Activated CD4-positive, alpha-beta T cell treated with anti-CD3 and anti-CD28 coated beads for 36 hours (primary cell): ENCODE data around the gene TCHH. TPM values are rescaled to one million over a fixed set of nuclear protein-coding genes. Genes with fewer than 3 reads are reported as not detected.
"Not testable (repeated sequence)": the region's sequence is repeated elsewhere in the genome, so short reads cannot be mapped to it uniquely, and the experiment has no call there.

Source experiments
- ATAC-seq: fragments of 200-7000 bp; cut with Tn5 transposase; one replicate; pipeline ENCODE4 v1.10.0; 2021; ENCODE audit warnings: mild to moderate bottlenecking, moderate library complexity
- CTCF ChIA-PET: fragments of 350-600 bp; sonication (Branson Sonifier 250); formaldehyde crosslinking; loops from one replicate; lab custom pipeline; 2021; ENCODE audit warnings: antibody characterized with exemption; lab: Charles Lee
- POLR2A ChIA-PET: fragments of 350-600 bp; sonication (Branson Sonifier 250); formaldehyde crosslinking; loops from one replicate; lab custom pipeline; 2021; ENCODE audit warnings: antibody characterized with exemption, inconsistent platforms; lab: Charles Lee
- DNase-seq: peaks from one replicate; pipeline ENCODE4 v3.0.0-alpha.2; 2020
- H3K27ac Mint-ChIP-seq: one replicate; pipeline ENCODE4 v1.8.0; 2021; ENCODE audit warnings: mixed read lengths
- H3K27me3 Mint-ChIP-seq: one replicate; pipeline ENCODE4 v1.8.0; 2021; ENCODE audit warnings: mixed read lengths
- H3K36me3 Mint-ChIP-seq: one replicate; pipeline ENCODE4 v1.8.0; 2021; ENCODE audit warnings: low read depth, mixed read lengths
- H3K4me1 Mint-ChIP-seq: one replicate; pipeline ENCODE4 v1.8.0; 2021; ENCODE audit warnings: mixed read lengths
- H3K4me3 Mint-ChIP-seq: one replicate; pipeline ENCODE4 v1.8.0; 2021; ENCODE audit warnings: mild to moderate bottlenecking, moderate library complexity, mixed read lengths
- H3K9me3 Mint-ChIP-seq: one replicate; pipeline ENCODE4 v1.8.0; 2021; ENCODE audit warnings: low read depth, mixed read lengths
- intact Hi-C, 2 experiments: fragments of 100-400 bp; cut with DNase I in 1 of 2; cut with micrococcal nuclease in 1 of 2; formaldehyde crosslinking; loops; one replicate each; pipeline versions ENCODE4 v1.14.2 to v1.15.1; 2022 to 2024; cut with DNase I, micrococcal nuclease
- total RNA-seq, 2 experiments: library from RNA; stranded (reverse); gene quantifications; one replicate each; pipeline ENCODE4 v1.2.3, GENCODE V29; 2021

TCHH gene
- total RNA-seq, 2 experiments from 2014 or later = 0.05 TPM; not detected in 1

DNA sequence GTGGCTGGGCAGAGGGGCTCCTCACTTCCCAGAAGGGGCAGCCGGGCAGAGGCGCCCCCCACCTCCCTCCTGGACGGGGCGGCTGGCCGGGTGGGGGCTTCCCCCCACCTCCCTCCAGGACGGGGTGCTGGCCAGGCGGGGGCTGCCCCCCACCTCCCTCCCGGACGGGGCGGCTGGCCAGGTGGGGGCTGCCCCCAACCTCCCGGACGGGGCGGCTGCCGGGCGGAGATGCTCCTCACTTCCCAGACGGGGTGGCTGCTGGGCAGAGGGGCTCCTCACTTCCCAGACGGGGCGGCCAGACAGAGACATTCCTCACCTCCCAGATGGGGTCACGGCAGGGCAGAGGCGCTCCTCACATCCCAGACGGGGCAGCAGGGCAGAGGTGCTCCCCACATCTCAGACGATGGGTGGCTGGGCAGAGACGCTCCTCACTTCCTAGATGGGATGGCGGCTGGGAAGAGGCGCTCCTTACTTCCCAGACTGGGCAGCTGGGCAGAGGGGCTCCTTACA, 29.5 kb upstream of the TCHH start:
- H3K36me3 Mint-ChIP-seq, DNase-seq, H3K4me3 Mint-ChIP-seq, ATAC-seq, POLR2A ChIA-PET, CTCF ChIA-PET, H3K27ac Mint-ChIP-seq: not testable (repeated sequence)
- Mint-ChIP-seq H3K9me3 (peaks cover 20% of the 10 kb centered on the region), H3K4me1 (peaks cover 11% of the 10 kb centered on the region), H3K27me3 (peaks cover 45% of the 10 kb centered on the region)
- intact Hi-C loops = loop anchor here in 1 of 2 experiments (5.0 kb wide), 1 partner anchor 203 kb away; no protein-coding TSS in a partner anchor

DNA sequence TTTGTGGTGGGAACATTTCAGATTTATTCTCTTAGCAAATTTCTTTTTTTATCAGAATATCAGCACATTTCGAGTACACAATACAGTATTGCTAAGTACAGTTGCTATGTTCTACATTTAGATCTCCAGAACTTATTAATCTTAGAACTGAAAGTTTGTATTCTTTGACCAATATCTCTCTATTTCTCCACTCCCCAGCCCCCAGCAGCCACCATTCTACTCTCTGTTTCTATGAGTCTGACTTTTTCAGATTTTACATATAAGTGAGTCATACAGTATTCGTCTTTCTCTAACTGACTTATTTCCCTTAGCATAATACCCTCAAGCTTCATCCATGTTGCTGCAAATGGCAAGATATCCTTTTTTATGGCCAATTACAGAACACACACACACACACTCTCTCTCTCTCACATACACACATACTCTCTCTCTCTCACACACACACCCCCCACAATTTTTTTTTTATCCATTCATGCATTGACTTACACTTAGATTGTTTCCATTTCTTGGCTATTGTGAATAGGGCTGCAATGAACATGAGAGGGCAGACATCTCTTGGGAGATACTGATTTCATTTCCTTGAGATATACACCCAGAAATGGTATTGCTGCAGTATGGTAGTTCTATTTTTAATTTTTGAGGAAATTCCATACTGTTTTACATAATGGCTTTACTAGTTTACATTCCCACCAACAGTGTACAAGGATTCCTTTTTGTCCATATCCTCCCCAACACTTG, 28.1 kb upstream of the TCHH start:
- no peak overlapping the region for H3K4me3 Mint-ChIP-seq
- POLR2A ChIA-PET = interaction anchor here (0.6 kb wide), 1 partner anchor 9 kb away, joined by 5 read pairs; no protein-coding TSS in a partner anchor
- peak; percentile 98 for ATAC-seq
- peak; percentile 62 for DNase-seq
- peaks cover 13% of the 10 kb centered on the region for H3K9me3 Mint-ChIP-seq
- no peaks in the 10 kb centered on the region for H3K36me3 Mint-ChIP-seq
- H3K27me3 Mint-ChIP-seq = peaks cover 47% of the 10 kb centered on the region
- peaks cover 11% of the 10 kb centered on the region for H3K4me1 Mint-ChIP-seq
- intact Hi-C loops = loop anchor here (1.0 to 5.0 kb wide), 4 partner anchors 42 to 315 kb away; no protein-coding TSS in a partner anchor
- CTCF ChIA-PET = interaction anchor here (0.6 to 0.8 kb wide), 2 partner anchors 11 to 108 kb away, joined by 3 to 4 read pairs; no protein-coding TSS in a partner anchor
- no peak overlapping the region for H3K27ac Mint-ChIP-seq

DNA sequence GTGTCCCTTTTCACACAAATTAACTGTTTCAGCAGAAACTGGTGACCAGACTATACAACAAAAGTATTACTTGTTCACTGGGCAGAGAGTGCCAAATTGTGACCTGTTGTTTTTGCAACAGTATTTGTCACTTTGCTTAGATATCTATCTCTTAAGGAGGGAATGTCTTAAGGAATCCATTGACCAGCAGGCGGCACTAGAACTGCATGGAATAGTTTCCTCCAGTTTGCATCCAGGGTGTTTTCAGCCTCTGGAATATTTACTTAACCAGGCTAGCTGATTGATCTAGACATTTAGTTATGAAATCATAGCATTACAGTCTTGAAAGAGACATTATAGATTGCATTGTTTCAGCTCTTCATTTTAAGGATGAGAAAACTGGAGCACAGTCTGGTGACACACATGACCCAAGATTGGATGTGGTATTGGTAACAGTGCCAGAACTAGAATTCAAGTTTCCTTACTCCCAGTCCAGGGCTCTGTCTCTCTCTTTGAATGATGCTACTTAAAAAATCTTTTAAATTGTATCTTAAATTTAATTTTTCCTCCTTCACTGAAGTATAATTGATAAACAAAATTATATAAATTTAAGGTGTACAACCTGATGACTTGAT, 26.8 kb upstream of the TCHH start:
- Mint-ChIP-seq H3K27me3 (peaks cover 50% of the 10 kb centered on the region), H3K27ac (no peak overlapping the region), H3K4me3 (no peak overlapping the region), H3K36me3 (no peaks in the 10 kb centered on the region), H3K4me1 (peaks cover 11% of the 10 kb centered on the region), H3K9me3 (peaks cover 11% of the 10 kb centered on the region)
- DNase-seq (peak; percentile 55), ATAC-seq (no peak)
- POLR2A ChIA-PET = interaction anchor here (0.6 kb wide), 1 partner anchor 37 kb away, joined by 3 read pairs; no protein-coding TSS in a partner anchor
- CTCF ChIA-PET = interaction anchor here (0.5 to 2.4 kb wide), 7 partner anchors 31 to 1188 kb away, joined by 3 to 10 read pairs (median 3); no protein-coding TSS in a partner anchor
- intact Hi-C loops = loop anchor here in 1 of 2 experiments (1.0 to 5.0 kb wide), 4 partner anchors 43 to 317 kb away; no protein-coding TSS in a partner anchor

DNA sequence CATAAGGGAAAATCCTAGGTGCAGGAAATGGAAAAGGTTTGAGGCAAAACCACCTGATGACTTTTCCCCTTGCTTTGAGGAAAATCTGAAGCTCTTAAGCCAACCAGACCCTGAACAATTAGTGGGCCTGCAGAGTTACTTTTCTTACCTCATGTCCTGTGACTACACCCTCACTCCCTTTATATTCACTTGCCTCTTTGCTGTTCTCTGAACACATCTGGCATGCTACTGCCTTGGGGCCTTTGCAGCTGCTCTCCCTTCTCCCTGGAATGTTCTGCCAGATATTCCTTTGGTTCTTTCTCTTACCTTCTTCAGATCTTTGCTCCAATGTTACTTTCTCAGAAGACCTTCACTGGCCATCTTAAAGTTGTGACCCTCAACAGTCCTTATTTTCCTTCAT, 22.0 kb upstream of the TCHH start:
- ATAC-seq = no peak
- peaks cover 50% of the 10 kb centered on the region for H3K27me3 Mint-ChIP-seq
- H3K4me3 Mint-ChIP-seq = no peak overlapping the region
- intact Hi-C loops = no loop called here
- H3K27ac Mint-ChIP-seq = no peak overlapping the region
- H3K36me3 Mint-ChIP-seq = no peaks in the 10 kb centered on the region
- DNase-seq = no peak
- H3K9me3 Mint-ChIP-seq = peaks cover 9% of the 10 kb centered on the region
- peaks cover 2% of the 10 kb centered on the region for H3K4me1 Mint-ChIP-seq
- POLR2A ChIA-PET = no interaction called here
- CTCF ChIA-PET = interaction anchor here (0.8 to 1.4 kb wide), 2 partner anchors 22 to 321 kb away, joined by 4 to 9 read pairs; no protein-coding TSS in a partner anchor

DNA sequence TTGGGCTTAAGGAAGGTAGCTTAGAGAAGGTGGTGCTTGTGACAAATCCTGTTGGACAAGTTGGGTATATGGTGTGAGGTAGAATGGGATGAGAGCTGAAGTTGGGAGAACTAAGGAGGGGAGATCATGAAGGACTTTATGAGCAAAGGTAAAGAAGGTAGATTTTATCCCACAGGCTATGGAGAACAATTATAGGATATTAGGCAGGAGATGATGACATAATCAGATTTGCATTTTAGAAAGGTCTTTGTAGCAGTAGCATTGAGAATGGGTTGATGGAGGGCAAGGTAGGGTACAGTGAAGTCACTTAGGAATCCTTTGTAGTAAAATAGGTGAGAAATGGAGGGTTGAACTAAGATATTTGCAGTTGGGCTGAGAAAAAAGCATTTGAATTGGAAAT, 14.9 kb upstream of the TCHH start:
- H3K27me3 Mint-ChIP-seq = peaks cover 55% of the 10 kb centered on the region
- DNase-seq = no peak

DNA sequence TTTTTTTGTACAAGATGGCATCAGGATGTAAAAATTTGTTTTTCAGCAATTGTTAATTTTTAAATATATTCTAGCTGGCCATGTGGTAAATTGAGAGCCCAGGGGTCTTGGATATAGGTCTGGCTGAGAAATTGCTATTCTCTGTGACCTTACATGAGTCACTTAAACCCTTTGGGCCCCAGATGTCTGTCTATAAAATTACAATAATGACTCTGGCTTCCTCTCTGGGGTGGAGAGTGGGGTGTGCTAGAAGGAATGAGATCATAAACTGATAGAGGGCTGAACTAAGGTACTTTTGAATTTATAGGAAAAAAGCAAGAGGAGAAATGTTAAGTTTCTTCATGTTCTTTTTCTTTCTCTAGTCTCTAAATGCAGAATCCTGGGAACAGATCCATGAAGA, 12.4 kb upstream of the TCHH start:
- peaks cover 3% of the 10 kb centered on the region for H3K9me3 Mint-ChIP-seq
- H3K27ac Mint-ChIP-seq = no peak overlapping the region
- ChIA-PET CTCF (no interaction called here), POLR2A (no interaction called here)
- no peak overlapping the region for H3K4me3 Mint-ChIP-seq
- no peaks in the 10 kb centered on the region for H3K4me1 Mint-ChIP-seq
- intact Hi-C loops = no loop called here
- DNase-seq = no peak
- H3K27me3 Mint-ChIP-seq = peaks cover 53% of the 10 kb centered on the region
- H3K36me3 Mint-ChIP-seq = no peaks in the 10 kb centered on the region
- ATAC-seq = peak; percentile 36

More for the DNA sequence above, 14.9 kb upstream of the TCHH start:
- Mint-ChIP-seq H3K36me3 (no peaks in the 10 kb centered on the region), H3K4me1 (no peaks in the 10 kb centered on the region), H3K27ac (no peak overlapping the region), H3K9me3 (peaks cover 9% of the 10 kb centered on the region), H3K4me3 (no peak overlapping the region)
- ChIA-PET CTCF (interaction anchor here (0.9 to 1.2 kb wide), 2 partner anchors 32 to 311 kb away, joined by 3 to 4 read pairs; no protein-coding TSS in a partner anchor), POLR2A (no interaction called here)
- intact Hi-C loops = no loop called here
- ATAC-seq = no peak

DNA sequence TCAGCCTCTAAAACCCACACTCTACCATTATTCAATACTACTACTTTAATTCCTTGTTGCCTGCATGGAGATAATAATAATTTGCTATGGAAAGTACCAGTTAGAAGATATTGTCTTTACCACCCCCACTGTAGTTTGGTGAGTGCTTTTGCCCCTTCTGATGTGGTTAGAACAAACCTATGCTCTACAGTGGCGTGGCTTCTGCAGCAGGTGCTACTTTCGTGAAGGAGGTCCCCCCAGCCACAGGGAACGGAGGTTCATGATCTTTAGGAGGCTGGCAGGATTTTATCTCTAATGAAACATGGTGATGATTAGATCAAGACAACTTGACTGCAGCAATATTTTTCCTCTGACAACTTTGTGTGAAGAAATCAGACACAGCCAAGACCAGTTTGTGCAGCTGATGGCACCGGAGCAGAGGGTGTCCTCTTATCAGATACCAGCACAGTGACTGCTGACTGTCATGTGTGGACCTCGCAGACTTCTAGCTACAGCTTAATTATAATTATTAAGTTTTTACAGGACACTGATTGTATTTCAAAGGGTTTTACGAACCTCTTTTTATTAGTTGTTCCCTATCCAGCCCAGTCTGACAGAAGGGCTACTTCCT, 10.7 kb upstream of the TCHH start:
- CTCF ChIA-PET = interaction anchor here (1.0 kb wide), 1 partner anchor 332 kb away, joined by 3 read pairs; no protein-coding TSS in a partner anchor
- peaks cover 53% of the 10 kb centered on the region for H3K27me3 Mint-ChIP-seq

DNA sequence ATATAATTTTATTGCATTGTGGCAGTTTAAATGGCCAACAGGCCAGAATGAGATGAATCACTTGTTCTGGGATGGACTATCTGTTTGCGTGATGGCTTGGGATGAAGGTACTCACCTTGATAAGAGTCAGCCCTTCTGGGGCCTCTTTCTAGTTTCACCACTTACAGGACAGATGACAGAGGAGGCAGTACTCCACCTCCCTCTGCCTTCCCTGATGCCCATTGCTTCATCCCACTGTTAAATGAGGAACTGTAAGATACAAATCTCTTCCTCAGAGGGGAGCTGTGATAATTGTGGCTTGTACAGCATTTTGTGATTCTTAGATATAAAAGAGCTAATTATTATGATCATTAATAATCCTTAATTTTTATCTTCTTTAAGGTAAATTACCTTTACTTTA, 3.7 kb upstream of the TCHH start:
- H3K27me3 Mint-ChIP-seq = peaks cover 37% of the 10 kb centered on the region
- DNase-seq (no peak), ATAC-seq (no peak)
- no peaks in the 10 kb centered on the region for H3K4me1 Mint-ChIP-seq
- ChIA-PET POLR2A (no interaction called here), CTCF (interaction anchor here (1.6 to 1.7 kb wide), 2 partner anchors 64 to 66 kb away, joined by 3 to 5 read pairs; no protein-coding TSS in a partner anchor)
- no peak overlapping the region for H3K4me3 Mint-ChIP-seq
- H3K36me3 Mint-ChIP-seq = no peaks in the 10 kb centered on the region
- no peak overlapping the region for H3K27ac Mint-ChIP-seq
- no peaks in the 10 kb centered on the region for H3K9me3 Mint-ChIP-seq
- intact Hi-C loops = no loop called here

More for the DNA sequence above, 10.7 kb upstream of the TCHH start:
- no peaks in the 10 kb centered on the region for H3K4me1 Mint-ChIP-seq
- ATAC-seq (no peak), DNase-seq (no peak)
- no peak overlapping the region for H3K4me3 Mint-ChIP-seq
- H3K36me3 Mint-ChIP-seq = no peaks in the 10 kb centered on the region
- no peak overlapping the region for H3K27ac Mint-ChIP-seq
- intact Hi-C loops = no loop called here
- no peaks in the 10 kb centered on the region for H3K9me3 Mint-ChIP-seq
- POLR2A ChIA-PET = no interaction called here

DNA sequence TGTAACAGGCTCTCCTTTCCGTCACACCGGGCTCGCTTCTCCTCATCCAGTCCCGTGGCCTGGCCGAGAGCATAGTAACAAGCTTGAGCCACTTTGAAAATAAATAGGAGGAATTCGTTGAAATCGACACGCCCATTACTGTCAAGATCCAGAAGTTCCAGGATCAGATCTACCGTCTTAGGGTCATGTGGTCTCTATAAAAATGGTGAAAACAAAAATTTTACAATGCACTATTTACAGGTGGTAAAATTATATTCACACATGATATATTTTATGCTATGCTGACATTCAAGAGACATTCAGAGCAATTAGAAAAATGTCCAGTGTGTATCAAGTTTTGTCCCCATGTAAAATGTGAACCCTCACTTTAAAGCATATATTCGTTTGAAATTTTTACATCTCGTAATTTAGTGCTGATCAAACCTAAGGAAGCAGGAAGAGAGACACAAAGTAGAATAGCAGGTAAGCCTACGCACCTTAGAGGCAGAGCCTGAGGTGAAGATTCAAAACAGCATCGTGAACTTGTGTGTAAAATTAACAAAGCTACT, 2.3 kb downstream of the TCHH start:
- Mint-ChIP-seq H3K4me1 (no peaks in the 10 kb centered on the region), H3K9me3 (no peaks in the 10 kb centered on the region), H3K36me3 (no peaks in the 10 kb centered on the region), H3K27me3 (peaks cover 23% of the 10 kb centered on the region), H3K4me3 (no peak overlapping the region), H3K27ac (no peak overlapping the region)
- POLR2A ChIA-PET = no interaction called here
- DNase-seq = no peak
- intact Hi-C loops = loop anchor here in 1 of 2 experiments (5.0 kb wide), 1 partner anchor 61 kb away; no protein-coding TSS in a partner anchor
- CTCF ChIA-PET = interaction anchor here (0.7 to 6.3 kb wide), 7 partner anchors 12 to 346 kb away, joined by 3 to 33 read pairs (median 4); no protein-coding TSS in a partner anchor
- no peak for ATAC-seq

DNA sequence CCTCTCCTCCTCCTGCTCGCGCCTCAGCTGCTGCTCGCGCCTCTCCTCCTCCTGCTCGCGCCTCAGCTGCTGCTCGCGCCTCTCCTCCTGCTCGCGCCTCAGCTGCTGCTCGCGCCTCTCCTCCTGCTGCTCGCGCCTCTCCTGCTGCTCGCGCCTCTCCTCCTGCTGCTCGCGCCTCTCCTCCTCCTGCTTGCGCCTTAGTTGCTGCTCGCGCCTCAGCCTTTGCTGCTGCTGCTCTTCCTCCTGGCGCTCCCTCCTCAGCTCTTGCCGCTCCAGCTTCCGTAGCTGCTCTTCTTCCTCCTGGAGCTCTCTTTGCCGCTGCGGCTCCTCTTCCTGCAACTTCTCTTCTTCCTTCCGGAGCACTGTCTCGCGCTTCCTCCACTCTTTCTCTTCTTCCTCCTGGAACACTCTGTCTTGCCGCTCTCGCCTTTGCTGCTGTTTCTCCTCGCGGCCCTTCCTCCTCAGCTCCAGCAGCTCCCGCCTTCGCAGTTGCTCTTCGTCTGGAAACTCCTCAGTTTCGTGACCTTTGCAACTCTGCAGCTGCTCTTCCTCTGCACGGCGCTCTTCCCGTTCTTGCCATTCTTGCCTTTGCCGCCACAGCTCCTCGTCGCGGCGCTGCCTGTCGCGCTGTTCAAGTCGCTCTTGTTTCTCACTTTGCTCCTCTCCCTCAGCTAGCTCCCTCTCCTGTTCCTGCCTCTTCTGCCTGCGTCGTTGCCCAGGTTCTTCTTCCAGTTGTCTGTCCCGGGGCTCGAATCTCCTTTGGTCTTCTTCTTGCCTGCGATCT, 3.0 kb downstream of the TCHH start:
- Mint-ChIP-seq H3K4me3 (no peak overlapping the region), H3K27me3 (peaks cover 20% of the 10 kb centered on the region), H3K36me3 (no peaks in the 10 kb centered on the region), H3K9me3 (no peaks in the 10 kb centered on the region), H3K4me1 (no peaks in the 10 kb centered on the region), H3K27ac (no peak overlapping the region)
- DNase-seq = peak; percentile 31
- ATAC-seq = no peak
- ChIA-PET POLR2A (interaction anchor here (0.6 kb wide), 1 partner anchor 347 kb away, joined by 7 read pairs; no protein-coding TSS in a partner anchor), CTCF (interaction anchor here (0.7 to 6.3 kb wide), 11 partner anchors 20 to 347 kb away, joined by 3 to 33 read pairs (median 6); no protein-coding TSS in a partner anchor)
- intact Hi-C loops = loop anchor here in 1 of 2 experiments (5.0 kb wide), 1 partner anchor 60 kb away; no protein-coding TSS in a partner anchor
